Keratinocyte (primary cell): ENCODE data around the gene PRKAR1B.

Experiments used
- CTCF ChIP-seq, 3 experiments: IDR thresholded peaks in 1 of 3; conservative IDR thresholded peaks in 1 of 3; optimal IDR thresholded peaks in 1 of 3; 2 replicates in 2 of 3; 3 replicates in 1 of 3; pipeline versions ENCODE3 to v1.5.1; 2011; ENCODE audit warnings: low read length in 3 of 3, mild to moderate bottlenecking in 3 of 3, moderate library complexity in 2 of 3, control low read depth in 1 of 3, inconsistent platforms in 1 of 3; ENCODE audit not compliant: insufficient read depth in 2 of 3; ENCODE audit errors: extremely low read depth in 1 of 3
- EZH2 ChIP-seq: IDR thresholded peaks from one replicate; pipeline ENCODE4 v1.6.1; 2012; ENCODE audit warnings: inconsistent platforms, mild to moderate bottlenecking, low read length, moderate library complexity

- TF ChIP-seq CTCF (optimal IDR thresholded peaks at IDR 0.05 in 1 of 3, IDR thresholded peaks at IDR 0.05 in 1 of 3, conservative IDR thresholded peaks at IDR 0.05 in 1 of 3; ENCODE audit: extremely low read depth in 1 of 3, insufficient read depth in 2 of 3, low read length in 3 of 3) (no peak), EZH2 (no peak)
These were observed 158.8 kb downstream of the PRKAR1B start for GRCh38 chr7:568031-568951.
